Endothelial cell of umbilical vein (primary cell): ENCODE data around the gene CCND1. TPM values are rescaled to one million over a fixed set of nuclear protein-coding genes. Genes with fewer than 3 reads are reported as not detected.

Source experiments
- BruUV-seq: library from RNA; stranded (reverse); fragments of 400-500 nt; replicated peaks from 2 replicates; lab custom pipeline; 2021; lab: Mats Ljungman, UMichigan
- CTCF ChIA-PET: fragments of 300-600, 350-600 bp; sonication (Branson Sonifier 250); formaldehyde crosslinking; loops from one replicate; lab custom pipeline; 2021; ENCODE audit warnings: antibody characterized with exemption, inconsistent platforms; lab: Charles Lee
- POLR2A ChIA-PET: fragments of 300-600, 350-600 bp; sonication (Branson Sonifier 250); formaldehyde crosslinking; loops from one replicate; lab custom pipeline; 2021; ENCODE audit warnings: antibody characterized with exemption, inconsistent platforms; lab: Charles Lee
- DNase-seq: peaks from one replicate; pipeline ENCODE4 v3.0.0-alpha.2; 2011; ENCODE audit warnings: low read depth, low spot score
- FAIRE-seq: peaks from 2 replicates; lab custom pipeline; 2011; peaks lifted over from hg19 to GRCh38; lab: Jason Lieb, UNC
- H2AFZ ChIP-seq: 2 replicates; pipeline ENCODE4 v1.6.0; 2012; ENCODE audit warnings: low read depth, low read length, control low read depth, inconsistent platforms
- H3K27ac ChIP-seq: 2 replicates; pipeline ENCODE4 v1.5.1; 2011; ENCODE audit warnings: low read depth, mild to moderate bottlenecking, control low read depth, low read length, moderate library complexity; ENCODE audit not compliant: insufficient read depth
- H3K27me3 ChIP-seq, 2 experiments: 2 replicates each; pipeline versions ENCODE4 v1.6.0 to v1.6.1; 2011; ENCODE audit warnings: low read length in 2 of 2, mixed read lengths in 1 of 2; ENCODE audit not compliant: control insufficient read depth in 2 of 2, insufficient read depth in 2 of 2
- H3K36me3 ChIP-seq, 2 experiments: 2 replicates in 1 of 2; 3 replicates in 1 of 2; pipeline ENCODE4 v1.5.1; 2011; ENCODE audit warnings: low read length in 2 of 2, mild to moderate bottlenecking in 1 of 2, moderate library complexity in 1 of 2; ENCODE audit not compliant: control insufficient read depth in 2 of 2, insufficient read depth in 2 of 2; ENCODE audit errors: extremely low read depth in 1 of 2
- H3K4me1 ChIP-seq: 3 replicates; pipeline ENCODE4 v1.5.1; 2011; ENCODE audit warnings: mild to moderate bottlenecking, low read length; ENCODE audit not compliant: control insufficient read depth, insufficient read depth; ENCODE audit errors: extremely low read depth
- H3K4me2 ChIP-seq: 2 replicates; pipeline ENCODE4 v1.6.1; 2011; ENCODE audit warnings: low read length, control low read depth, mixed read lengths; ENCODE audit not compliant: insufficient read depth
- H3K4me3 ChIP-seq, 3 experiments: fragments of 200-600 bp in 1 of 3; sonication (generic), shearing (Covaris generic) in 1 of 3; replicated peaks in 1 of 3; 2 replicates each; pipeline ENCODE4 v1.5.1; 2011 to 2016; ENCODE audit warnings: control low read depth in 3 of 3, low read length in 3 of 3, mild to moderate bottlenecking in 2 of 3, inconsistent platforms in 1 of 3, low read depth in 1 of 3, moderate library complexity in 1 of 3; ENCODE audit not compliant: insufficient read depth in 1 of 3
- H3K79me2 ChIP-seq: 2 replicates; pipeline ENCODE4 v1.6.0; 2012; ENCODE audit warnings: low read length, inconsistent platforms; ENCODE audit not compliant: control insufficient read depth, insufficient read depth
- H3K9ac ChIP-seq: replicated peaks from 2 replicates; pipeline ENCODE3; 2011; ENCODE audit warnings: low read length, control low read depth; ENCODE audit not compliant: insufficient read depth; ENCODE audit errors: extremely low read depth
- H3K9me1 ChIP-seq: replicated peaks from 3 replicates; pipeline ENCODE4 v1.6.0; 2011; ENCODE audit warnings: mild to moderate bottlenecking, low read length; ENCODE audit not compliant: control insufficient read depth, insufficient read depth; ENCODE audit errors: extremely low read depth
- H3K9me3 ChIP-seq: replicated peaks from 2 replicates; pipeline ENCODE4 v1.5.1; 2012; ENCODE audit warnings: low read length, inconsistent platforms; ENCODE audit not compliant: control insufficient read depth, insufficient read depth
- H4K20me1 ChIP-seq: replicated peaks from 2 replicates; pipeline ENCODE3; 2011; ENCODE audit warnings: mild to moderate bottlenecking, low read length; ENCODE audit not compliant: control insufficient read depth, insufficient read depth; ENCODE audit errors: extremely low read depth
- EZH2 ChIP-seq: IDR thresholded peaks from 2 replicates; pipeline ENCODE4 v1.6.1; 2012; ENCODE audit warnings: borderline replicate concordance, low read depth, mild to moderate bottlenecking, moderate library complexity, low read length, inconsistent platforms; ENCODE audit not compliant: severe bottlenecking
- FOS ChIP-seq: IDR thresholded peaks from 2 replicates; pipeline ENCODE4 v1.6.1; 2011; ENCODE audit warnings: mild to moderate bottlenecking, low read length, moderate library complexity, borderline replicate concordance; ENCODE audit not compliant: insufficient read depth
- GATA2 ChIP-seq: IDR thresholded peaks from 2 replicates; pipeline ENCODE4 v1.7.0; 2011; ENCODE audit warnings: low read depth, mild to moderate bottlenecking, moderate library complexity, mixed read lengths, low read length; ENCODE audit not compliant: insufficient read length, insufficient read depth
- JUN ChIP-seq: IDR thresholded peaks from 2 replicates; pipeline ENCODE4 v1.6.1; 2011; ENCODE audit warnings: borderline replicate concordance, low read depth; ENCODE audit not compliant: insufficient read length, insufficient read depth
- MYC ChIP-seq: IDR thresholded peaks from one replicate; pipeline ENCODE4 v1.6.1; 2011; ENCODE audit warnings: mild to moderate bottlenecking, low read depth, low read length
- POLR2A ChIP-seq: IDR thresholded peaks from 2 replicates; pipeline ENCODE4 v1.6.1; 2012; ENCODE audit warnings: low read depth, mild to moderate bottlenecking, control low read depth, low read length
- POLR2AphosphoS5 ChIP-seq: IDR thresholded peaks from 2 replicates; pipeline ENCODE4 v1.6.1; 2012; ENCODE audit warnings: low read depth, mild to moderate bottlenecking, control low read depth, low read length, moderate library complexity; ENCODE audit not compliant: insufficient read depth
- dilution Hi-C: fragments of 300-500 bp; cut with MboI; formaldehyde crosslinking; loops from one replicate; pipeline ENCODE4 v1.15.0; 2019; ENCODE audit warnings: low sequenced_read_pairs; ENCODE audit not compliant: extremely low pct_ligation_motif_present
- intact Hi-C: fragments of 100-400 bp; cut with micrococcal nuclease; formaldehyde crosslinking; loops from one replicate; pipeline ENCODE4 v1.10.0; 2022
- polyA plus RNA-seq, 4 experiments: library from polyadenylated mRNA; depleted of rRNA in 3 of 4; stranded (reverse) in 3 of 4; unstranded in 1 of 4; fragments of >200 nt; gene quantifications; 2 replicates each; pipeline versions ENCODE4 v1.2.1 to v1.2.3, GENCODE V29; 2011 to 2012; ENCODE audit warnings: missing spikeins in 1 of 4
- total RNA-seq: library from RNA; stranded (reverse); gene quantifications from 2 replicates; pipeline ENCODE4 v1.2.3, GENCODE V29; 2021
- TF ChIP-seq, protein P1 (sequence below), 2 donors: IDR thresholded peaks; 1 replicate in 1 of 2; 2 replicates in 1 of 2; pipeline ENCODE4 v1.5.1; 2011; ENCODE audit warnings: low read length in 2 of 2, mild to moderate bottlenecking in 2 of 2, moderate library complexity in 2 of 2, control low read depth in 1 of 2, inconsistent platforms in 1 of 2, low read depth in 1 of 2; ENCODE audit not compliant: insufficient read depth in 1 of 2; ENCODE audit errors: extremely low read depth in 1 of 2
- TF ChIP-seq, protein P2 (sequence below): IDR thresholded peaks from 2 replicates; pipeline ENCODE4 v1.6.1; 2011; ENCODE audit not compliant: insufficient read depth, insufficient read length

CCND1 gene
- total and polyA plus RNA-seq, 2 donors (not counting 3 experiments of a cell fraction or from before 2014, with no cell fraction given), result 98.7 to 370 TPM

DNA sequence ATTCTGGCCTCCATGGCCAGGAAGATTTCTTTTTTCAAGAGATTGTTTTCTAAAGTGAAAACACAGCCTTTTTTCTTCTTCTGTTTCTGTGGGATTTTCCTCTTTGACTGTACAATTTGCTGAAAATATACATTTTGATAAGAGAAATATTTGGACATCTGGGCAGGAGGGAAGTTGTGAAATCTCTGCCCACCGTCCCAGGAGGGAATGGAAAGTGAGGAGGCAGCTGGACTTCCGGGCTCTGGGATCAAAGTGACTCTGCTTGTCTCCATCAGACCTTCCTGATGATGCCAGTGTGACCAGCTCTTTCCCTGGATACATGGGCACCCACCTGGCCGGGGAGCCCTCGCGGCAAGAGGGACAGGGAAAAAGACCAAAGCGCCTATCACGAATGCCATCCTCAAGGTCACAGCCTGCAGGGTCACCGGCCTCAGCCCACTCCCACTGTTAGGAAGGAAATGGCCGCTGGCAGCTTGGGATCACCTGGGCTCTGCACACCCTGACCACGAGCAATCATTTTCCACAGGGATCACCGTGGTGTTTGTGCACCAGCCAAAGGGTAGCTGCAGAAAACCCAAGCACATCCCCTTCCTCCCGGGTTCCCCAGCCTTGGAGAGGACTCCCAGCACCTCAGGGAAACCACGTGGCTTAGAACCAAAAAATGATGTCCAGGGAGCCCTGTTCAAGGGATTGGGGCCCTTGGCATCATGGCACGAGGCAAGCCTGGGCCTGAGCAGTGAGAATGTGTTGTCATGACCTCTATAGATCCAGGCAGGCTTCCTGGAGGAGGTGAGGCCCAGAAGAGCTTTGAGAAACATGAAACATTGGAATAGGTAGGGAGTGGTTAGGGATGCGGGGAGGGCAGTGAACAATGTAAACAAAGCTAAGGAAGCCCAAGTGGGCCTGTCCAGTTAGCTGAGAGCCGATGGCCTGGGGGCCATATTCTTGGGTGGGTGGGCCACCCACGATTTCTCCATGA, 29.1 kb upstream of the CCND1 start:
- POLR2A ChIA-PET, result no interaction called here
- no TSS peak for BruUV-seq
- Histone ChIP-seq H3K36me3 (no peaks in the 10 kb centered on the region), H3K4me1 (no peaks in the 10 kb centered on the region), H3K27ac (no peak overlapping the region), H3K9me1 (no peaks in the 10 kb centered on the region), H3K9ac (no peak overlapping the region), H3K4me3 (no peak overlapping the region), H2AFZ (no peak overlapping the region), H3K9me3 (no peaks in the 10 kb centered on the region), H3K4me2 (no peak overlapping the region), H4K20me1 (no peaks in the 10 kb centered on the region), H3K79me2 (no peaks in the 10 kb centered on the region), H3K27me3 (peaks cover 0 to 2% of the 10 kb centered on the region in 2 experiments)
- DNase-seq (no peak), FAIRE-seq (no peak)
- CTCF ChIA-PET, result no interaction called here
- TF ChIP-seq, protein P1, sequence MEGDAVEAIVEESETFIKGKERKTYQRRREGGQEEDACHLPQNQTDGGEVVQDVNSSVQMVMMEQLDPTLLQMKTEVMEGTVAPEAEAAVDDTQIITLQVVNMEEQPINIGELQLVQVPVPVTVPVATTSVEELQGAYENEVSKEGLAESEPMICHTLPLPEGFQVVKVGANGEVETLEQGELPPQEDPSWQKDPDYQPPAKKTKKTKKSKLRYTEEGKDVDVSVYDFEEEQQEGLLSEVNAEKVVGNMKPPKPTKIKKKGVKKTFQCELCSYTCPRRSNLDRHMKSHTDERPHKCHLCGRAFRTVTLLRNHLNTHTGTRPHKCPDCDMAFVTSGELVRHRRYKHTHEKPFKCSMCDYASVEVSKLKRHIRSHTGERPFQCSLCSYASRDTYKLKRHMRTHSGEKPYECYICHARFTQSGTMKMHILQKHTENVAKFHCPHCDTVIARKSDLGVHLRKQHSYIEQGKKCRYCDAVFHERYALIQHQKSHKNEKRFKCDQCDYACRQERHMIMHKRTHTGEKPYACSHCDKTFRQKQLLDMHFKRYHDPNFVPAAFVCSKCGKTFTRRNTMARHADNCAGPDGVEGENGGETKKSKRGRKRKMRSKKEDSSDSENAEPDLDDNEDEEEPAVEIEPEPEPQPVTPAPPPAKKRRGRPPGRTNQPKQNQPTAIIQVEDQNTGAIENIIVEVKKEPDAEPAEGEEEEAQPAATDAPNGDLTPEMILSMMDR (IDR thresholded peaks at IDR 0.05; ENCODE audit: extremely low read depth in 1 of 2, insufficient read depth in 1 of 2, low read depth in 1 of 2, low read length in 2 of 2), result no peak
- TF ChIP-seq POLR2AphosphoS5 (no peak), GATA2 (no peak), JUN (no peak), POLR2A (no peak), MYC (no peak), EZH2 (no peak), FOS (no peak)
- TF ChIP-seq, protein P2, sequence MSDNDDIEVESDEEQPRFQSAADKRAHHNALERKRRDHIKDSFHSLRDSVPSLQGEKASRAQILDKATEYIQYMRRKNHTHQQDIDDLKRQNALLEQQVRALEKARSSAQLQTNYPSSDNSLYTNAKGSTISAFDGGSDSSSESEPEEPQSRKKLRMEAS, result no peak
- dilution Hi-C loops (no loop called here), intact Hi-C loops (no loop called here)
